Retinal pigment epithelial cell (primary cell): ENCODE results near the gene PTPRJ.

Experiments
- DNase-seq: peaks from one replicate; pipeline ENCODE4 v3.0.0-alpha.2; 2010; ENCODE audit warnings: low read depth
- H3K4me3 ChIP-seq: 2 replicates; pipeline ENCODE4 v1.5.1; 2011; ENCODE audit warnings: mild to moderate bottlenecking, low read length, control low read depth, moderate library complexity
- TF ChIP-seq, protein P1 (sequence below): conservative IDR thresholded peaks from 2 replicates; pipeline ENCODE4 v1.5.1; 2011; ENCODE audit warnings: low read depth, low read length, control low read depth, inconsistent platforms

PTPRJ gene

DNA sequence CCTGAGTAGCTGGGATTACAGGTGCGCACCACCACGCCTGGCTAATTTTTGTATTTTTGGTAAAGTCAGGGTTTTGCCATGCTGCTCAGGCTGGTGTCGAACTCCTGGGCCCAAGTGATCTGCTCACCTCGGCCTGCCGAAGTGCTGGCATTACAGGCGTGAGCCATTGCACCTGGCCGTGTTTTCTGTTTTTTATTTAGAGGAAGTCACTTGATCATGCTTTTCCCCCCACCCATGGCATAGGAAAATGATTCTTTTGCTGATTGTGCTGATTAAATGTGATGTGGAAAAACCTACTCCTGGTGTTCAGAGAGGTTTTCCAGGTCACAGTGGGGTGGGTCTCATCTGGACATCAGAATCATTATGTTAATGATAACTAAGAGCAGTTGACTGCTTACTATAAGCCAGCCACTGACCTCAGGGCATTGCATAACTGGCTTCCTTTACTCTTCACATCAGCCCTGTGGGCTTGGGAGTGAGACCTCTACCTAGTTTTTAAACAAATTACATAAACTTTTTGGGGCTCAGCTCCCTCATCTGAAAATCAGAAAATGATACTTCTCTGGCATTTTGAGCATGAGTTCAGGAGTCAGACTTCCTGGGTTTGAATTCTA, 71.0 kb downstream of the PTPRJ start:
- TF ChIP-seq, protein P1, sequence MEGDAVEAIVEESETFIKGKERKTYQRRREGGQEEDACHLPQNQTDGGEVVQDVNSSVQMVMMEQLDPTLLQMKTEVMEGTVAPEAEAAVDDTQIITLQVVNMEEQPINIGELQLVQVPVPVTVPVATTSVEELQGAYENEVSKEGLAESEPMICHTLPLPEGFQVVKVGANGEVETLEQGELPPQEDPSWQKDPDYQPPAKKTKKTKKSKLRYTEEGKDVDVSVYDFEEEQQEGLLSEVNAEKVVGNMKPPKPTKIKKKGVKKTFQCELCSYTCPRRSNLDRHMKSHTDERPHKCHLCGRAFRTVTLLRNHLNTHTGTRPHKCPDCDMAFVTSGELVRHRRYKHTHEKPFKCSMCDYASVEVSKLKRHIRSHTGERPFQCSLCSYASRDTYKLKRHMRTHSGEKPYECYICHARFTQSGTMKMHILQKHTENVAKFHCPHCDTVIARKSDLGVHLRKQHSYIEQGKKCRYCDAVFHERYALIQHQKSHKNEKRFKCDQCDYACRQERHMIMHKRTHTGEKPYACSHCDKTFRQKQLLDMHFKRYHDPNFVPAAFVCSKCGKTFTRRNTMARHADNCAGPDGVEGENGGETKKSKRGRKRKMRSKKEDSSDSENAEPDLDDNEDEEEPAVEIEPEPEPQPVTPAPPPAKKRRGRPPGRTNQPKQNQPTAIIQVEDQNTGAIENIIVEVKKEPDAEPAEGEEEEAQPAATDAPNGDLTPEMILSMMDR, result no peak
- no peak overlapping the region for H3K4me3 ChIP-seq
- DNase-seq, result no peak

DNA sequence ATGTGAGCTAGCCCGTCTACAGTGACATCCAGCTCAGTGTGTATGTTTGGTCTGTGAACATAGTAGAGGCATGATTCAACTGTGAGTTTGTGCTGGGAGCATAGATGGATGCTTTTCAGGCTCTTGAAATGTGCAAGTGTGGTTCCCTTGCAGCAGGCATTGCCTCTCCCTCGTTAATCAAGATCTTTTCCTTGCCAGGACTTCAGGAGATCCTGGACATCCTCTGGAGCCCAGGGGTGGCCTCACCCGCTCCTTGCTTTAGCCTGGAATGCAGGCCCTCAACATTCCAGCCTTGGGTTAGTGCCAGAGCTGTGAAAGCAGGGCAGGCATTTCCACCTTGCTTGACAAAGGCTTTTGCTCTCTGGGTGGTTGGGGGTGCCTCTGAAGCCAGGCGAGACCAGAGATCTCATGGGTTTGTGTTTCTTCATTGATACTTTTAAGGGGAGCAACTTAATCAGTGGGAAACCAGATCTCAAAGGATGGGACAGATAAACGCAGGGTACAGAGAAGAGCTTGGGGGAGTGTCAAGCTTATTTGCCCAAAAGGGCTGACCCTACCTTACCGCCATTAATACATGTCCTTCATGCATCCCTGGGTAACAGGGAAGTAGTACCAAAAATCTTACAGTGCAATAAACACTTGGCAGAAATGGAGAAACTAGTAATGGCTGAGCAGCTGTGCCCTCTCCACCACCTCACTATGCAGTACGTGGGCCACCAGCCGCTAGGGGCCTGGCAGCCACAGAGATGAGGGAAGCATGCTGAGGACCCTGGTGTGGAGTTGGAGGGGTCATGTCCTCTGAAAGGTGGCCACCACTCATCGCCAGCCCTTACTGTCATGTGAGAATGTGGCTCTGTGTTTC, 72.1 kb downstream of the PTPRJ start:
- TF ChIP-seq, protein P1, result no peak
- peak; percentile 77 for DNase-seq
- H3K4me3 ChIP-seq, result no peak overlapping the region

DNA sequence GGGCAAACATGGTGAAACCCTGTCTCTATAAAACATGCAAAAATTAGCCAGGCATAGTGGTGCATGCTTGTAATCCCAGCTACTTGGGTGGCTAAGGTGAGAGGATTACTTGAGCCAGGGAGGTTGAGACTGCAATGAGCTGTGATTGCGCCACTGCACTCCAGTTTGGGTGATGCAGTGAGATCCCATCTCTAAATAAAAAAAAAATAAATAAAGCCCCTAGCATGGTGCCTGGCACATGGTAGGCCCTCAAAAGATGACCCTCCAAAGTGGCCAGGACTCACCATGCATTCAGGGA, 74.6 kb downstream of the PTPRJ start:
- no peak for DNase-seq
- no peak overlapping the region for H3K4me3 ChIP-seq
- TF ChIP-seq, protein P1, result no peak

DNA sequence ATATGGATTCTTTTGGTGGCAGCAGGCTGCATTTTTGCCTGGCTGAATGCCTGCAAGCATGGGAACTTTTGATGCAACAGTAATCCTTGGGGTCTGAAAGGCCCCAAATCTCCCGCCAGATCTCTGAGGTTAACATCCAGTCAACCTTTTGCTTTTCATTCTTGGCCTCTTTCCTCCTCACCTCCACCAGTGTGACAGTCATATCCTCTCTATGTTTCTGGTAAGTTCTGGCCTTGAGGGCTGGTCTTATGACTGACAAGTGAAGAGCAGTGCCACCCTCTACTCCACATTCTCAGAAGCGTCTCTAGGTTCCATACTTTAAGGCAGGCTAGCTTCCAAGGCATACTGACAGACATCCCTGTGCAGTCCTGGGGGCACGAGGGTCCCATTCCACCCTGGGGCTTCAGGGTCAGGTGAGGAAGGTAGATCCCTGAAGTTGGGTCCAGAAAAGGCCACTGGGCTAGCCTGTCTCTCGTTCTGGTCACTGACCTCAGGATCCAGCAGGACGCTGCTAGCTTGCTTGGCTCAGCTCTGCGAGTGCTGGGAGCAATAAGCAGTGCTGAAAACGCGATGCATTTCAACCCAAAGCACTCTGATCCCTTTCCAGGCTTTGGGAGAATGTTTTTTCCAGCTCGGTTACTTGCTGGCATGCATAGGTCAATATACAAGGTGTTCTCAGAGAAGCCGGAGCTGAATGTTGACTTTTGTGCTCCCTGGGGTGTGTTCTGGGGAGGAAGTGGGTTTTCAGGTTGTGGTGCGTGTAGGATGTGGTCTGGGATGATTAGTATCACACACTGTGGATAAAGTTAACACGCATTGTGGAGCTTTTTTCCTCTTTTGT, 75.2 kb downstream of the PTPRJ start:
- no peak overlapping the region for H3K4me3 ChIP-seq
- TF ChIP-seq, protein P1, result no peak
- peak; percentile 48 for DNase-seq

DNA sequence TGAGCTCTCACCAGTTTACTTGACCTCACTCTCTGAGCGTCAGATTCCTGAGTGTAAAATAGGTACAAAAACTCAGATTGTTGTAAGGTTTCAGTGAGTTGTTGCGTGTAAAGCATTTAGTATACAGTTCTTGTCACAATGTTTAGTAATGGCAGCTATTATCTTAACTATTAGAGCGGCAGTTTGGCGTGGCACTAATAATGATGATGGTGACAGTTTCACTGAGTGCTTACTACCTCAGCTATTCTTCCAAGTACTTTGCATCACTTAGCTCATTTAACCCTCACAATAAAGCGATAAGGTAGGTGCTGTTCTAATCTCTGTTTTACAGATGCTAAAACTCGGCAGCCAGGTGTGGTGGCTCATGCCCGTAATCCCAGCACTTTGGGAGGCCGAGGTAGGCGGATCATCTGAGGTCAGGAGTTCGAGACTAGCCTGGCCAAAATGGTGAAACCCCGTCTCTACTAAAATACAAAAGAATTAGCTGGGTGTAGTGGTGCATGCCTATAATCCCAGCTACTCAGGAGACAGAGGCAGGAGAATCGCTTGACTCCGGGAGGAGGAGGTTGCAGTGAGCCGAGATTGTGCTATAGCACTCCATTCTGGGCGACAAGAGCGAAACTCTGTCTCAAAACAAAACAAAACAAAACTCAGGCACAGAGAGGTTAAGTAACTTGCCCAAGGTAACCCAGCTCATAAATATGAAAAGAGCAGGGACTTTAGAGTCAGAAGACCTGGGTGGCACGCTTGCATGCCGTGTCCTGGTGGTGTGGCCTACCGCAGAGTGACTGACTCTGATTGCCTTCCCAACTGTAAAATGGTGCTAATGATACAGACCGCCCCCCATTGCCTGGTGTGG, 76.2 kb downstream of the PTPRJ start:
- no peak for DNase-seq
- TF ChIP-seq, protein P1, result no peak
- H3K4me3 ChIP-seq, result no peak overlapping the region

DNA sequence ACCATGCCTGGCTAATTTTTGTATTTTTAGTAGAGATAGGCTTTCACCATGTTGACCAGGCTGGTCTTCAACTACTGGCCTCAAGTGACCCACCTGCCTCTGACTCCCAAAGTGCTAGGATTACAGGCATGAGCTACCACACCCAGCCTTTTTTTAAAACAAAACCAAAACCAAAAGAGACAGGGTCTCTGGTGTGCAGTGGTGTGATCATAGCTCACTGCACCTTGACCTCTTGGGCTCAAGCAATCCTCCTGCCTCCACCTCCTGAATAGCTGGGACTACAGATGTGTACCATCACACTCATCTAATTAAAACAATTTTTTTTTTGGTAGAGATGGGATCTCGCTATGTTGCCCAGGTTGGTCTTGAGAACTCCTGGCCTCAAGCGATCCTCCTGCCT, 77.7 kb downstream of the PTPRJ start:
- TF ChIP-seq, protein P1, result no peak
- no peak overlapping the region for H3K4me3 ChIP-seq
- no peak for DNase-seq
